Measurements from ENCODE around the gene ZBTB12. TPM values are rescaled to one million over a fixed set of nuclear protein-coding genes. Genes with fewer than 3 reads are reported as not detected.

The ZBTB12 gene
- total RNA-seq, 2 experiments from 2014 or later = 0.28 to 0.33 TPM

GRCh38 chr6:31919624-31920303 is 17.9 kb upstream of the ZBTB12 start:
- ChIA-PET POLR2A (no interaction called here), CTCF (no interaction called here)
- ATAC-seq (ENCODE audit: poor library complexity) (no peak), DNase-seq (no peak)
- TF ChIP-seq CTCF (IDR thresholded peaks at IDR 0.05) = no peak
- H3K9me3 ChIP-seq (ENCODE audit: control insufficient read depth in 1 of 2, insufficient read depth in 1 of 2, low read length in 2 of 2) = no peaks in the 10 kb centered on the region
- no peak overlapping the region for H3K4me3 ChIP-seq (ENCODE audit: low read length)
- H3K36me3 Mint-ChIP-seq (ENCODE audit: low read depth) = no peaks in the 10 kb centered on the region
- H3K36me3 ChIP-seq (ENCODE audit: insufficient read depth, low read length) = no peaks in the 10 kb centered on the region
- H3K4me3 Mint-ChIP-seq = no peak overlapping the region
- no peaks in the 10 kb centered on the region for H3K4me1 Mint-ChIP-seq (ENCODE audit: low read depth)
- no peaks in the 10 kb centered on the region for H3K9me3 Mint-ChIP-seq
- no peaks in the 10 kb centered on the region for H3K4me1 ChIP-seq (ENCODE audit: insufficient read depth, low read length)
- no peak overlapping the region for H3K27ac ChIP-seq (ENCODE audit: low read depth in 1 of 2, low read length in 2 of 2)
- no peaks in the 10 kb centered on the region for H3K27me3 ChIP-seq (ENCODE audit: control insufficient read depth in 1 of 2, insufficient read depth in 2 of 2, low read length in 2 of 2)
- no peak overlapping the region for H3K27ac Mint-ChIP-seq
- H3K27me3 Mint-ChIP-seq = no peaks in the 10 kb centered on the region
- intact Hi-C loops (cut with DNase I, micrococcal nuclease) = no loop called here

GRCh38 chr6:31918069-31918720 is 16.3 kb upstream of the ZBTB12 start:
- no peak for ATAC-seq (ENCODE audit: poor library complexity)
- POLR2A ChIA-PET = no interaction called here
- no peak for DNase-seq
- H3K4me3 Mint-ChIP-seq = no peak overlapping the region
- H3K27me3 ChIP-seq (ENCODE audit: control insufficient read depth in 1 of 2, insufficient read depth in 2 of 2, low read length in 2 of 2) = no peaks in the 10 kb centered on the region
- no peaks in the 10 kb centered on the region for H3K4me1 Mint-ChIP-seq (ENCODE audit: low read depth)
- CTCF ChIA-PET = no interaction called here
- H3K36me3 Mint-ChIP-seq (ENCODE audit: low read depth) = no peaks in the 10 kb centered on the region
- no peaks in the 10 kb centered on the region for H3K9me3 ChIP-seq (ENCODE audit: control insufficient read depth in 1 of 2, insufficient read depth in 1 of 2, low read length in 2 of 2)
- H3K36me3 ChIP-seq (ENCODE audit: insufficient read depth, low read length) = no peaks in the 10 kb centered on the region
- TF ChIP-seq CTCF (IDR thresholded peaks at IDR 0.05) = no peak
- intact Hi-C loops (cut with DNase I, micrococcal nuclease) = no loop called here
- H3K27me3 Mint-ChIP-seq = no peaks in the 10 kb centered on the region
- H3K4me1 ChIP-seq (ENCODE audit: insufficient read depth, low read length) = no peaks in the 10 kb centered on the region
- no peaks in the 10 kb centered on the region for H3K9me3 Mint-ChIP-seq
- no peak overlapping the region for H3K4me3 ChIP-seq (ENCODE audit: low read length)
- no peak overlapping the region for H3K27ac Mint-ChIP-seq
- no peak overlapping the region for H3K27ac ChIP-seq (ENCODE audit: low read depth in 1 of 2, low read length in 2 of 2)

- Histone ChIP-seq H3K36me3 (ENCODE audit: insufficient read depth, low read length) (no peaks in the 10 kb centered on the region), H3K4me1 (ENCODE audit: insufficient read depth, low read length) (no peaks in the 10 kb centered on the region), H3K9me3 (ENCODE audit: control insufficient read depth in 1 of 2, insufficient read depth in 1 of 2, low read length in 2 of 2) (no peaks in the 10 kb centered on the region), H3K27me3 (ENCODE audit: control insufficient read depth in 1 of 2, insufficient read depth in 2 of 2, low read length in 2 of 2) (no peaks in the 10 kb centered on the region), H3K4me3 (ENCODE audit: low read length) (no peak overlapping the region), H3K27ac (ENCODE audit: low read depth in 1 of 2, low read length in 2 of 2) (no peak overlapping the region)
- H3K4me1 Mint-ChIP-seq (ENCODE audit: low read depth) = no peaks in the 10 kb centered on the region
- ChIA-PET CTCF (no interaction called here), POLR2A (no interaction called here)
- no peak overlapping the region for H3K4me3 Mint-ChIP-seq
- ATAC-seq (ENCODE audit: poor library complexity) = no peak
- intact Hi-C loops (cut with DNase I, micrococcal nuclease) = no loop called here
- no peaks in the 10 kb centered on the region for H3K9me3 Mint-ChIP-seq
- no peak for DNase-seq
- no peak for TF ChIP-seq CTCF (IDR thresholded peaks at IDR 0.05)
- H3K36me3 Mint-ChIP-seq (ENCODE audit: low read depth) = no peaks in the 10 kb centered on the region
- no peak overlapping the region for H3K27ac Mint-ChIP-seq
- H3K27me3 Mint-ChIP-seq = no peaks in the 10 kb centered on the region
Observed at GRCh38 chr6:31915756-31916155, 13.9 kb upstream of the ZBTB12 start.

Measured in CD4-positive, alpha-beta T cell (primary cell).